Gastroesophageal sphincter (tissue), 4 donors: ENCODE measurements around the gene B4GALT1. TPM values are rescaled to one million over a fixed set of nuclear protein-coding genes. Genes with fewer than 3 reads are reported as not detected.
A peak's percentile ranks its signal among the peaks of the same experiment; 100 is the strongest.

Experiments
- ATAC-seq: fragments of 150-250 bp; one replicate; pipeline ENCODE4 v1.9.1; 2016; ENCODE audit warnings: mild to moderate bottlenecking, moderate library complexity
- H3K27ac ChIP-seq, 4 donors: fragments of 200-600 bp; sonication (generic) in 3 of 4; 1 replicate in 3 of 4; 2 replicates in 1 of 4; pipeline ENCODE4 v1.5.1; 2016 to 2019
- H3K27me3 ChIP-seq: fragments of 200-600 bp; sonication (generic); one replicate; pipeline ENCODE4 v1.5.1; 2019
- H3K36me3 ChIP-seq, 2 donors: fragments of 200-600 bp; sonication (generic); one replicate each; pipeline ENCODE4 v1.5.1; 2019; ENCODE audit warnings: control low read depth in 1 of 2
- H3K4me1 ChIP-seq, 3 donors: fragments of 200-600 bp; sonication (generic); 1 replicate in 2 of 3; 2 replicates in 1 of 3; pipeline ENCODE4 v1.5.1; 2016 to 2019; ENCODE audit warnings: control low read depth in 2 of 3
- H3K4me3 ChIP-seq, 2 donors: fragments of 200-600 bp; sonication (generic); one replicate each; pipeline ENCODE4 v1.5.1; 2019; ENCODE audit warnings: mild to moderate bottlenecking in 1 of 2, moderate library complexity in 1 of 2
- H3K9me3 ChIP-seq, 3 donors: fragments of 200-600 bp; sonication (generic); one replicate each; pipeline ENCODE4 v1.5.1; 2017 to 2019; ENCODE audit warnings: control low read depth in 2 of 3
- CTCF ChIP-seq, 4 experiments: fragments of 200-600 bp in 2 of 4; fragments of 450-650 bp in 2 of 4; sonication (generic) in 1 of 4; IDR thresholded peaks; one replicate each; pipeline ENCODE4 v1.5.1; 2017 to 2019; ENCODE audit warnings: antibody characterized with exemption in 4 of 4, mild to moderate bottlenecking in 2 of 4, moderate library complexity in 2 of 4
- EP300 ChIP-seq: sonication (generic); formaldehyde crosslinking; IDR thresholded peaks from one replicate; pipeline ENCODE4 v1.6.1; 2017; ENCODE audit warnings: antibody characterized with exemption, mild to moderate bottlenecking
- POLR2A ChIP-seq, 2 donors: fragments of 450-650 bp; IDR thresholded peaks; one replicate each; pipeline ENCODE4 v1.6.1; 2017; ENCODE audit warnings: antibody characterized with exemption in 2 of 2, mild to moderate bottlenecking in 2 of 2, moderate library complexity in 1 of 2
- POLR2AphosphoS5 ChIP-seq: sonication (generic); formaldehyde crosslinking; IDR thresholded peaks from one replicate; pipeline ENCODE4 v1.6.1; 2017; ENCODE audit warnings: antibody characterized with exemption
- WGBS, 2 donors: methylation state at CpG; one replicate each; pipeline ENCODE4 v1.1.5; 2018; ENCODE audit warnings: low coverage in 1 of 2; 5-methylcytosine and 5-hydroxymethylcytosine counted together
- total RNA-seq, 4 donors: library from RNA; depleted of rRNA; stranded (reverse); fragments of >200 nt; gene quantifications; one replicate each; pipeline ENCODE4 v1.1.0, GENCODE V29; 2016

The B4GALT1 gene
- total RNA-seq, 4 donors from 2014 or later = 22.9 to 43.3 (median 31.0) TPM

GRCh38 chr9:33151007-33151557 lies 16.1 kb downstream of the B4GALT1 start:
- TF ChIP-seq EP300 (no peak), POLR2AphosphoS5 (peak; percentile 32)

GRCh38 chr9:33148367-33149014 lies 18.6 kb downstream of the B4GALT1 start:
- H3K36me3 ChIP-seq = no peaks in the 10 kb centered on the region
- TF ChIP-seq POLR2AphosphoS5 (no peak), EP300 (no peak), CTCF (IDR thresholded peaks at IDR 0.05) (no peak), POLR2A (IDR thresholded peaks at IDR 0.05) (no peak)
- peaks cover 10 to 88% (median 40%) of the 10 kb centered on the region in 3 donors for H3K4me1 ChIP-seq
- no peaks in the 10 kb centered on the region for H3K9me3 ChIP-seq
- H3K27ac ChIP-seq = no peak overlapping the region
- no peak overlapping the region for H3K4me3 ChIP-seq
- no peak for ATAC-seq
- WGBS, 2 donors = 28 to 47% methylated on average over 3 to 4 of the region's 4 CpGs
- H3K27me3 ChIP-seq = no peaks in the 10 kb centered on the region

More at GRCh38 chr9:33151007-33151557, 16.1 kb downstream of the B4GALT1 start:
- ATAC-seq = peak; percentile 87
- Histone ChIP-seq H3K4me1 (peaks cover 10 to 79% (median 30%) of the 10 kb centered on the region in 3 donors), H3K36me3 (no peaks in the 10 kb centered on the region), H3K27ac (peak overlapping the region; percentile 34 to 83 (median 76)), H3K9me3 (no peaks in the 10 kb centered on the region), H3K27me3 (no peaks in the 10 kb centered on the region), H3K4me3 (no peak overlapping the region)
- 4 to 18% methylated on average over 4 to 5 of the region's 5 CpGs for WGBS, 2 donors

- no peak for ATAC-seq
- H3K27ac ChIP-seq = no peak overlapping the region
- TF ChIP-seq POLR2AphosphoS5 (no peak), POLR2A (IDR thresholded peaks at IDR 0.05) (no peak), CTCF (IDR thresholded peaks at IDR 0.05) (no peak), EP300 (no peak)
- 86 to 96% methylated on average over 4 of the region's 7 CpGs for WGBS, 2 donors
- H3K27me3 ChIP-seq = no peaks in the 10 kb centered on the region
- no peaks in the 10 kb centered on the region for H3K9me3 ChIP-seq
- no peak overlapping the region for H3K4me3 ChIP-seq
- H3K4me1 ChIP-seq = peaks cover 10 to 96% (median 44%) of the 10 kb centered on the region in 3 donors
- no peaks in the 10 kb centered on the region for H3K36me3 ChIP-seq
Observed at GRCh38 chr9:33147416-33148169, 19.5 kb downstream of the B4GALT1 start.

- Histone ChIP-seq H3K27me3 (no peaks in the 10 kb centered on the region), H3K36me3 (no peaks in the 10 kb centered on the region), H3K27ac (no peak overlapping the region), H3K4me1 (peaks cover 5 to 96% (median 47%) of the 10 kb centered on the region in 3 donors), H3K4me3 (no peak overlapping the region), H3K9me3 (no peaks in the 10 kb centered on the region)
- TF ChIP-seq POLR2A (IDR thresholded peaks at IDR 0.05) = no peak
- no peak for TF ChIP-seq CTCF (IDR thresholded peaks at IDR 0.05)
- TF ChIP-seq POLR2AphosphoS5 = no peak
- no peak for TF ChIP-seq EP300
- 83 to 90% methylated on average over 1 to 2 of the region's 2 CpGs for whole genome bisulfite sequencing, 2 donors
- no peak for ATAC-seq
Observed at GRCh38 chr9:33146298-33146697, 20.8 kb downstream of the B4GALT1 start.

GRCh38 chr9:33144551-33144950 lies 22.6 kb downstream of the B4GALT1 start:
- no peak overlapping the region for H3K4me3 ChIP-seq
- no peaks in the 10 kb centered on the region for H3K27me3 ChIP-seq
- no peaks in the 10 kb centered on the region for H3K36me3 ChIP-seq
- peaks cover 2 to 96% (median 53%) of the 10 kb centered on the region in 3 donors for H3K4me1 ChIP-seq
- H3K27ac ChIP-seq = no peak overlapping the region
- WGBS, 2 donors = 67 to 100% methylated on average over 1 to 3 of the region's 3 CpGs
- ATAC-seq = no peak
- H3K9me3 ChIP-seq = no peaks in the 10 kb centered on the region
- TF ChIP-seq POLR2AphosphoS5 = no peak
- TF ChIP-seq EP300 = no peak
- no peak for TF ChIP-seq CTCF (IDR thresholded peaks at IDR 0.05)
- no peak for TF ChIP-seq POLR2A (IDR thresholded peaks at IDR 0.05)
